HG03558 (cell line): ENCODE measurements around the gene CSTB.

Experiments
- ATAC-seq: cut with Tn5 transposase; IDR thresholded peaks from one replicate; pipeline ENCODE4 v1.9.1; 2021; ENCODE audit warnings: moderate number of reproducible peaks; ENCODE audit not compliant: unreplicated experiment; ENCODE audit errors: extremely low read depth

The CSTB gene

DNA sequence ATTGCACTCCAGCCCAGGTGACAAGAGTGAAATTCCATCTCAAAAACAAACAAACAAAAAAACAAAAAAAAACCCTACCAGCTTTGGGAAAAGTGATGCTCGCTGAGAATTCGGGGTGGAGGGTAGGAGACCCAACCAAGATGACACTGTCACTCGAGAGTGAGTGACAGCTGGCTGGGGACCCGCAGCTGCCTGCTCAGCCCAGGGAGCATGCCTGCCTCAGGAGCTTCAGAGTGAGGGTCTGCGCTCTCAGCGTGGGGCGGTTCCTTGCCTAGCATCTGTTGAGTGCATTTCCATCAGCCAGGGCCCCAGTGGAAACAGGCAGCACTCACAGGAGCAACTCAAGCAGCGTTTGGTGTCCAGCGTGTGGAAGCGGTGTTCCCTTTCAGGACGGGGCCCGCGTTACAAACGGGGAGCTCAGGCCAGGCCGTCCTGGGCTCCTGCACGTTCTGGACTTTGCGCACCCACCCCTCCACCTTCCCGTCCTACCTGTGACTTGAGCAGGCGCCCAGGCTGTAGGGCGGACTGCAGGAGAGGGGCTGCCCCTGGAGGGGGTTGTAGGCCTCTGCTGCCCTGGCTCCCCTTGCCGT lies 5.9 kb downstream of the CSTB start:
- no peak for ATAC-seq

DNA sequence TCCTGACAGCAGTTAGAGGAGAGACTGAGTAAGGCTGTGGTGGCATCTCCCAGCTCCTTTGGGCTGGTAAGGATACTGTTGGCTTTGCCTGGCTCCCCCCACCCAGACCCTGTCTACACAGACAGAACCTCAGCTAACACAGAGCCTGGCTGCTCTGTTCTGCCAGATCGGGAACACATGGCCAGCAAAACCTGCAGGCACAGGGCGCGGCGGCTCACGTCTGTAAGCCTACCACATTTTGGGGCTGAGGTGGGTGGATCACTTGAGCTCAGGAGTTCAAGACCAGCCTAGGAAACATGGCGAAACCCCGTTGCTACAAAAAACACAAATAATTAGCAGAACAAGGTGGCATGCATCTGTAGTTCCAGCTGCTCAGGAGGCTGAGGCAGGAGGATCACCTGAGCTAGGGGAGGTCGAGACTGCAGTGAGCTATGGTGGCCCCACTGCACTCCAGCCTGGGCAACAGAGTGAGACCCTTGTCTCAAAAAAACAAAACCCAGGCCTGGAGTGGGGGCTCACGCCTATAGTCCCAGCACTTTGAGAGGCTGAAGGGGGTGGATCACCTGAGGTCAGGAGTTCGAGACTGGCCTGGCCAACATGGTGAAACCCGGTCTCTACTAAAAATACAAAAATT lies 6.7 kb downstream of the CSTB start:
- ATAC-seq = no peak

DNA sequence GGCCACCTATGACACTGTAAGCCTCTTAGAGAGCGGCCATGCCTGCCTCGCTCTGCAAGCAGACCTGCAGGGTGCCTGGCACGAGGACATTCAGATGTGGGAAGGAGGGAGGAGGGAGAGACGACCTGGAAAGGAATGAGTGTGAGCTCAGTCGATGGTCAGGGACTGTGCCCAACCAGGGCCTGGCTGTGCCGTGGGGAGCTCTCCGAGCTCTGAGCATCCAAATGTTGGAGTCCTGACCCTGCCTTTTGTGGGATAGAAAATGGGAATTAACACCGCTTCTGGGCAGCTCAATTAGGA lies 7.3 kb downstream of the CSTB start:
- ATAC-seq = no peak

DNA sequence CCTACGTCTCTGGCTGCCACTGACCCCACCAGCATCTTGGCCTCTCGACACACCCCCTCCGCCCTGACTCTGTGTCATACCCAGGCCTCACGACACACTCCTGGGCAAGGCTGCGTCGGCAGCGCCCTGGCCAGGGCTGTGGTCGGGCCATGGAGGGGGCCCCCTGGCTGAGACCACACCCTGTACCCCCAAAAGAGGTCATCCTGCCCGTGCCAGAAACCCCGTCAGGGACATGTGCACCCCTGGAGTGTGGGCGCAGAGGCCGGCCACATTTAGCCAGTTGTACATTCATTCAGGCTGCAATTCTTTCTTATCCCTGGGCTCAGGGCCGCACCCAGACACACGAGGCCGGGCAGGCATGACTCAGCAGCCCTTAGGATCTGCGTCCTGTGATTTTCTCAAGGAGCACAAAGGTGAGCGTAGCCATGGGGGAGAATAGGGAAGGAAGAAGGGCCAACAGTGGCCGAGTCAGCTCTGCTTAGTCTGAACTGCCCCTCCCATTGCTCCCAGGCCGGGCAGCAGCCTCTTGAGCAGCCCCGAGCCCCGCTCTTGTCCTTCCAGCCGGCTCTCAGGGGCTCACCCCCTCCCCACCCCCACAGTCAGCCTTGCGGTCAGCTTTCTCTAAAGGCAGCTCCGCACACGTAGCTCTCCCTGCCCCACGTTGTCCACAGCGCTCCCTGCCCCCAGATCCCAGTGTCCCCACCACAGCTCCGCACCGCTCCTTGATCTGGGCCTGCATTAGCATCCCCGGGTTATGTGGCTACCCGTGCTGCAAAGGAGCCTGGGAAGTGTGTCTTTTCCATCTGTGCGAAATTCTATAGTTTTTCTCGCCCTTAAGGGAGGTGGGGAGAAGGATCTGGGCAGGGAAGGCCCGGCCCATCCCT lies 7.9 kb downstream of the CSTB start:
- ATAC-seq = no peak

DNA sequence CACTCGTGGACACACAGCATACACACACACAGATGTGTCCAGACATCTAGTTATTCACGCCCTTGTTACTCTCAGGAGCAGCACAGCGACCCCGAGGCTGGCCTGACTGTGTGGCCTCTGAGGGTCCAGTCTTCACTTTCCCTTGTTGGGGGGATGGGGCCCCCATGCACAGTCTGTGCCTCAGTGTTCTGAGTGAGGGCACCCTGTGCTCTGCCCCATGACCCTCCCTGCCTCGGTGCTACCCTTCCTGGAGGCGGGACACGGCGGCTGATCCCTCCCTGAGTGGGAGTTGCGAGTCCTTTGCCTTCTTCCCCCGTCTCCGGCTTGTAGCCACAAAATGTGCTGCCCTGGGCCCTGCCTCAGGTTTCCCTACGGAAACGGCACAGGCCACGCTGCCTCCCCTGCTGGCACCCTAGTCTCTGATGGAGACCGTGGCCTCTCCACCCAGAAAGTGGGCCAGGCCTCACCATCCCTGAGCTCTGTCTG lies 8.6 kb downstream of the CSTB start:
- no peak for ATAC-seq

DNA sequence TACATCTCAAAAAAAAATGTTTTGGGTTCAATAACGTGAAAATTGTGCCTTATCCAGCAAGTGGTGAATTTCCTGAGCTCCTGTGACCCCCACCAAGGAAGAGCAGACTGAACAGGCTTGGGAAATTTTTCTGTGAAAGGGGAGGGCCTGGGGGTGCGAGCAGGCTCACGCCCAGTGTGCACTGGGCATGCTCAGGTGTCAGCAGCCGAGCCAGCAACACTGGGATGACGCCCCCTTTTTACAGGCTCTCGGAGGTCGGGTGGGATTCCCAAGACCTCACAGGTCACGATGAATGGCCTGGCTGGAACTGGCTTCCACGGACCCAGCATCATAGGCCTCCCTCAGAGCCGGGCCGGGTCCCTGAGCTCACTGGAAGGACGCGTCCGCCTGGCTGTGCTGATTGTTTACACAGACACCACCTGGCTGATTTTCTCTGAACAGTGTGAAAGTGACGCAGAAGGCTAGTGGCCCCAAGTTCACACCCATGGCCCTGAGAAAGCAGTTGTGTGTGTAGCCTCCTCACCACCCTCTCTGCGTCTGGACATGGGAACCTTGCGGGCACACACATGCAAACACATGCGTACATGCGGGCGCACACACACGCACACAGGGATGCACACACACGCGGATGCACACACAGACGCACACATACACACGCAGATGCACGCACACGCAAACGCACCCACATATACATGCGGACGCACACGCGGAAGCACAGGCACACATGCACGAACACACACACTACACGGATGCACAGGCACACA lies 9.2 kb downstream of the CSTB start:
- ATAC-seq = no peak

DNA sequence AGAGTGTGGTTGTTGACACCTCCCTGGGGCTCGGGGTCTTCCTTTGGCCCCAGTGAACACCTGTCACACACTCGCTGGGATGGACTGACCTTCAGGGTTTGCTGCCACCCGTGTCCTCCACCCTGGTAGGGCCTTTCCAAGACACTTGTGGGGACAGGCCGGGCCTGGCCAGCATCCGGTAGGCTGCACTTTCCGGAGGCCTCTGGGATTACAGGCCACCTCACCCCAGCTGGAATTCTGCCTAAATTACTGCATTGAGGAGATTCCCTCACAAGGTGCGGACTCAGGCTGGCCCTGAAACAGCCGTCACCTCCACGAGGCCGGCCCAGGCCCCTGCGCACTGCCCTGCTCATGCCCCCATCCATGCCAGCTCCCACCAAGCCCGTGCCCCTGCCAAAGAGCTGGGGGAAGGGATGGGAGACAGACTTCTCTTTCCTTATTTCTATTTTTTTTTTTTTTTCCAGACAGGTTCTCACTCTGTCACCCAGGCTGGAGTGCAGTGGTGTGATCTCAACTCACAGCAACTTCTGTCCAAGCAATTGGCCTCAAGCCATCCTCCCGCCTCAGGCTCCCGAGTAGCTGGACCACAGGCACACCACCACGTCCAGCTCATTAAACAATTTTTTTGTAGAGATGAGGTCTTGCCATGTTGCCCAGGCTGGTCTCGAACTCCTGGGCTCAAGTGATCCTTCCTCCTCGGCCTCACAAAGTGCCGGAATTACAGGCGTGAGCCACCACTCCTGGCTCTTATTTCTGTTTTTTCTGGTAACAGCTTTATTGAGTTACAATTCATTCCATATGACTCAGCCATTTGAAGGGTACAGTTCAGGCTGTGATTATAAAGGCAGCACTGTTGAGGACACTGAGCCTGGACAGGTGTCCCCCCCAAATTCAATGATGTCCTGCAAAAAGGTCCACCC lies 11.3 kb downstream of the CSTB start:
- ATAC-seq = no peak

DNA sequence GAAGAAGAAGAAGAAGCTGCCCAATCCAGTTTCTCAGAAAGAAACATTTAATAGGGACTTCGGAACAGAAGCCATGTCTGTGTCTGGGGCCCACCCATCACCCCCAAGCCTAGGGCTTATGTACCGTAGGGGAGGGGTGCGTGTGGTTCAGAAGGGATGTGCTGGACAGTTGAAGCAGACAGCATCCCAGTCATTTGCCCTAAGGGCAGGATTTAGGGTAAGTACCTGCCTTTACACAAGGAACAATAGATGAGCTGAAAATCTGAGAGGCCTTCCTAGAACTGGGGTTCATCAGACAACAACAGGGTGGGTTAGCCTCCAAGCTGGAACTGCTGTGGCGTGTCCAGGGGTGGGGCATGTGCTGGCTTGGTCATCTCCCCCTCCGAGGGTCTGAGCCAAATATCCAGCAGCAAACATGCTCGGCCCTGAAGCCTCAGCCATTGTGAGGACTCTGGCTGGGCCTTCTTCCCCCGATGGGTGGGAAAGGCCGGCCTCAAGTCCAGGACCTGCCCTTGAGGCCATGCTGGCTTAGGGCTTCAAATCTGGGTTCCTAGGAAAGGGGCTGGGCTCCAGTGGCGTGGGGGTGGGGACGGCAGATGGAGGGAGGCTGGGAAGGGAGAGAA lies 12.1 kb downstream of the CSTB start:
- no peak for ATAC-seq

DNA sequence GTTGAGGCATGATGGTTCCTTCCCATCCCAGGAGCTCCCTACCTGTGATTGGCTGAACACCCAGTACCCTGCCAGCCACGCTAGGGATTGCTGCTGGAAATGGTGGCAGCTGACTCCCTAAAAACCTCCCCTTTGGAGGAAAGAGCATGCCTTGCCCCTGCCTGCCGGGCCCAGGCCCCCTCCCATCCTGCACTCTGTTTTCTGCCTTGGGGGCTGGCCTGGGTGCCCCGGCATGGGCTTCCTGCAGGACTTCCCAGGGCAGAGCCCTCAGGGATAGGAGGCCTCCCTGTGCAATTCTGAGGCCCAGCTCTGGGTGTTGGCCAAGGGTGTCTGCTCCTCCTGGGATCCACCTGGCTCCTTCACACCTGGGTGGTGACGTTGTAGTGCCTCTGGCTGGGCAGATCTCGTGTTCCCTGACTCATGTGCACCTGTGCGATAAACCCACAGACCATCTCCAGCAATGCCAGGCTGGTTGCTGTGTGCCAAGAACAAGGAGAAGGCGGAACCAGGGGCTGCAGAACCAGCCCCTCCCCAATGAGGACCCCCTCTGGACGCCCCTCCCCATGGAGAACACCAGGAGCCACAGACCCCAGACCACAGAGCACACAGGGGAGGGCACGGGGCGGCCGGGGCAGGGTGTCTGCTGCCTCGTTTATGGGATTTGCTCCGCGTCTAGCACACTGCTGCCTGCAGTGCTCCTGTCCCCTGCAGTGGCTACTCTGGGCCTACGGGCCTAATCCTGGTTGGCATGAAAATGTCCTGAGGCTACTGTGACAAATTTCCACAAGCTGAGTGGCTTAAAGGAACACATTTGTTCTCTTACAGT lies 13.6 kb downstream of the CSTB start:
- no peak for ATAC-seq

DNA sequence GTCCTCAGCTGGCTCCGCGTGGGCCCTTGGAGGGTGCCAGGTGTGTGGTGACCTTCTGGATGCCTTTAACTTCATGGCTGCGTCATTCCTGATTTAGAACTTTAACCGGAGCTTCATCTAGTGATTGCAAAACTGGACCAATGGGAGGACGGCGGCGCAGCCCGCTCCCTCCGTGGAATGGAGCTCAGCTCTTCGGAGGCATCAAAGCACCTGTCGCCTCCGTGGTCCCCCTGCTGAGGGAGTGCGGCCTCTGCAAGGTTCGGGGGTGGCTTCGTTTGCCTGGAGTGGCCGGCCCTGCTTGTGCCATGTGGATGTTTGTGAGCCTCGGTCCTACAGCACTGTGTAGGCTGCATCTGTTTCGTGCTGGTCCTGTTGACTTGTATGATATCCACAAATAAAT lies 14.2 kb downstream of the CSTB start:
- no peak for ATAC-seq

DNA sequence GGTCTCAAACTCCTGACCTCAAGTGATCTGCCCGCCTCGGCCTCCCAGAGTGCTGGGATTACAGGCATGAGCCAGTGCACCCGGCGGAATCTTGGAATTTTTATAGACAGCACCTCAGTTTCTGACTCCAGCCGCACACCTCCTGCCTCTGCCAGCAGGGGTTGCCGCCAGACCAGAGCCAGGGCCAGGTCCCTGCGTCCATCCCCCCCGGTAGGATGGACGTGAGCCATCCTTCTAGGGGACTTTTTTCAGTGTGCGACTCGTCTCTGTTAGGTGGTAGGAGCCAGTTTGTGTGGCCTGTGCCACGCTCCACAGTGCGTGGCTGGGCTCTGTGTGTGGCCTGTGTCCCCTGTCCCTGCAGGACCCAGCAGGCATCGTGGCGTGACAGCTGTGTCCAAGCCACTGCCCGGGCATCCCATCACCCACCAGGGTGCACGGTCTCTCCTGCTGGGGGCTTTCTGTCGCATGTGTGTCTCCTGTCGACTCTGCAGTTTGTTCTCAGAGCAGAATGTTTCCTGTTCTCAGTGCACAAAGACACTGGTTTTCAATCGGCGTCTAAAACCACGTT lies 15.6 kb downstream of the CSTB start:
- ATAC-seq = no peak

DNA sequence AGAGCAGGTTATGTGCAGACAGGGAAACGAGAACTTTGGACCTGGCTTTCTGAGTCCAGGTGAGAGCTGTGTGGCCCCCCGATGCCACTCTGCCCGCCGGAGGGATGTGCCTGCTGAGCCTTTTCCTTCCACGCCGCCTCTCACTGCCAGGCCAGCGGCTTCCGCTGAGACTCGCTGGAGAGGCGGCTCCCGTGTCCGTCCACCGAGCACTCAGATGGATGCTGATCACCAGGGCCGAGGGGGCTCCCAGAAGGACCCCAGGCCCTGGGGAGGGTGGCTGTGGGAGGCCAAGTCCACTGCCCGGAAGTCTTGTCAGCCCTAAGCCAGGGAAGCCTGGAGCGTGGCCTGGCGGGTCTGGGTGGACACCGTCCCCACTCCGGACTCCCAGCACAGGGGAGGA lies 16.5 kb downstream of the CSTB start:
- no peak for ATAC-seq

DNA sequence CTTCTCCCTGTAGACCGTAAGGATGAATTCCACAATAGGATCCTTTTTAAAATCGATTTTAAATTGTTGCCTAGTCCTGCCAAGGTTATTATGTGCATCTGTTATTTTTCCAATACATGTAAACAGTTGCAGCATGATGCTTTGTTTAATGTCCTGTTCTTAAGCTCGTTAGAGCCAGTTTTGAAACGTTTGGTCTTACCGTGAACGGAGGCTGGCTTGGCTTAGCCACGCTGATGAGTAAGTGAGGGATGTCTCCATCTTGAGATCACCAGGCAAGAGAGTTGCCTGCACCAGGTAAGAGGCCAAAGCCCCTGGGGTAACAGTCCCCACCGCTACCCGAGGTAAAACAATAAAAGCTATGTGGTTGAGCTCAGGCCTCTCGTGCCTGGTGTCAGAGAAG lies 17.3 kb downstream of the CSTB start:
- ATAC-seq = no peak

DNA sequence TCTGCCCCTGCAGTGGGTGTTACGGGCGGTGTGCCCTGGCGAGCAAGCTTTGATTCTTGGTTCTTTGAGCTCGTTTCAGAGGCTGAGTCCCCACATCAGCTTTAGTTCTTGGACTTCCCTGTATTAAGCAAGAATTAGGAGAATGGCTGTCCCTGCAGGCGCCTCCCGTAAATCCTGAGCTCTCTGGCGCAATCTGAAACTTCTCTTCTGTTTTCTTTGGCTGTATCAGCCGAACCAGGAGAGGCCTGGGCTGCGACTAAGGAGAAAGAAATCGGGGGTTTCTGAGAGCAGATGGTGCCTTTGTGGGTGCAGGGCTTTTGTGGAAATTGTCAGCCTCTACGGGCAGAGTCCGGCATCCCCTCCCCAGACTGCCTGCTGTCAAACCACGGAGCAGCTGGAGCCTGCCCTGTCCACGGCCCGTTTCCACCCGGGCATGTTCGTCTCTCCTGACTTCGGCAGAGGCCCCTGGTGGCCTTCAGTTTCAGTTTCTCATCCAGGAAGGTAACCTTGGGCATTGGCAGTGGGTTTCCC lies 17.9 kb downstream of the CSTB start:
- ATAC-seq = no peak

DNA sequence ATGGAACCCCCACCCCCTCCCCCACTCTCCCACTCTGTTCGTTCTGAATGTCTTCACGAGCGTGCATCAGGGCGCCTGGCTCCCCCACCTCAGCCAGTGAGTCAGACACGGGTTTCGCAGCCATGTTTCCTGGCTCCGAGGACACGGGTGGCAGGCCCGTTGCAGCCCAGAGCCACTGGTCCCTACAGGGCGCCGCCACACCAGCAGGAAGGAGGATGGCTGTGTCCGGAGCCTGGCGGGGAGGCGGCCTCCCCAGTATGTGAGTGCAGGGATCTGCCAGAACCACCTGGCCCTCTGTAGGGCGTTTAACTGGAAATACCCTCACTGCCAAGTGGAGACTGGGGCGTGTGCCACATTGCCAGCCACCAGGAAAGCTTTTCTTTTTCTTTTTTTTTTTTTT lies 18.5 kb downstream of the CSTB start:
- ATAC-seq = no peak

DNA sequence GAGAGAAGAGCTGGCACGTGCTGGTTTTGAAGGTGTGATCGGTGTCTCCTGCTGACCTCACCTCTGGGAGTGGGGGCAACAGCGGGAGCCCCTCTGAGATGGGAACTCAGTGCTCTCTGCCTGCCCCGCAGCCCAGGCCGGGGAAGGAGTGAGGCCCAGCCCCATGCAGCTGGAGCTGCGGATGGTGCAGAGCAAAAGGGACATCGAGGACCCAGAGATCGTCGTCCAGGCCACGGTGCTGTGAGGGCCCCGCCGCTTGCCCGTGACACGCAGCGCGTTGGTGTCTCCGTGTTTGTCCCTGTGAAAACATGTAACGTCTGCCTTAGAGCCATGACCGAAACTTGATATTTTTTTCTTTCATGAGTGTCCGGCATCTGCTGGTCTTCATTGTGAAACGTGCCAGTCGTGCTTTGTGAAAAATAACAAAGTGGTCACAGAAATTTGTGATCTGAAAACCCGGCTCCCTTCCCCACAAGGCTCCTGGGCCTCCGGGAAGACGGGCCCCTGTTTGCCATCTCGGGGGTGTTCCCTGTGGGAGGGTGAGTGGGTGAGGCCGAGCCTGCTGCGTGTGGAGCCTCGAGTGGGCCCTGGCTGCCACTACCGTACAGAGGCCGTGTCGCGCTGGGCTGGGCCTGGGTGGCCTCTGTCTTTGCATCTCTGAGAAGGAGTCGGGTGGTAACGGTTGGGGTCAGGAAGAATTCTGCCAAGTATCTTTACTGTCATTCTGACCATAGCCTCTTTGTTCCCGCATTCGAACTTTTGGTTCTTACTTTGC lies 20.1 kb downstream of the CSTB start:
- ATAC-seq = no peak
